ENCODE data around the gene MRPS5. TPM values are rescaled to one million over a fixed set of nuclear protein-coding genes. Genes with fewer than 3 reads are reported as not detected.

The MRPS5 gene
- total RNA-seq, 1 donor from 2014 or later, result 47.5 TPM

DNA sequence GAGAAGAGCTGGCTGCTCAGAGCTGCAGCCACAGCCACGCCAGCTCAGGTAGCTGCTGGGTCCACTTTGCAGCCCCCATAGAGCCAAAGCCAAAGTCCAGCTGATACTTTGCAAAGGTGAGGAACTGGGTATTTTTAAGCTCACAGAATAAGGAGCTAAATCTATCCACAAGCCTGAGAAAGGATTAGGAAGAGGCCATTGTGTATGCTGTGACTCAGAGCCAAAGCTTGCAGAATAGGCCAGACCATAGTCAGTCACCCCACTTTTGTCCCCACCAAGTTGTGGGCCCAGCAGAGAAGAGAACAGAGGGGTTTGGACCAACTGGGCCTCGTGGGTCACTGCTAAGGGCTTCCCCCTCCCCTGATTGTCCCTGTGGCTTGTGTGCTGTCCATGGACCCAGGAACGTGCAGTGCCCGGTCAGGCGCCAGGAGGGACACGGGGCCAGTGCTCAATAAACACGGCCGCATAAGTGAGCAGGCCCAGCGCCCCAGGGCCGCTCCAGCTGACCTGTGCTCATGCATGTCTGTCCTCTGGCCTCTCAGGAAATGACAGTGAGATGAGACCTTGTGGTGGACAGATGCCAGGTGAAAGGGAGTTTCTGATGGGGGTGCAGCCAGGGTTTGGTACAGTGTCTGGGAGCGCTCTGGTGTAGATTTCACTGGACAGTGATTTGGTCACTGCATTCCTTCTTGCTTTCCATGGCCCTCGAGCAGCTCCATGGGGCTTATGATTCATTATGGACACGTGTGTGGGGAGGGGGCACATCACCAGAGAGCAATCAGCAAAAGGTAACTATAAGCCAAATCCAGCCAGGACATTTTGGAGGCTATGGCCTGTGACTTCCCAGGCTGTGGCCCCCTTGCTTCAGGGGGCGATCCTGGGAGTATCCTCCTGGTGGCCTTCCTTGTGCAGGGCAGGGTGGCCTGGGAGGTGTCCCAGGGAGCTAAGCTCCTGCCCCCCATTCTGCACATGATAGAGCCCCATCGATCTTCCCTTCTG, 64.8 kb downstream of the MRPS5 start:
- Mint-ChIP-seq H3K9me3 (ENCODE audit: unreplicated experiment) (no peaks in the 10 kb centered on the region), H3K4me3 (ENCODE audit: unreplicated experiment) (no peak overlapping the region), H3K27ac (ENCODE audit: unreplicated experiment) (no peak overlapping the region), H3K36me3 (ENCODE audit: low read depth, unreplicated experiment) (no peaks in the 10 kb centered on the region), H3K27me3 (ENCODE audit: unreplicated experiment) (peaks cover 7% of the 10 kb centered on the region), H3K4me1 (ENCODE audit: unreplicated experiment) (peaks cover 10% of the 10 kb centered on the region)
- no peak for DNase-seq (ENCODE audit: low spot score)
- TF ChIP-seq, protein P1, sequence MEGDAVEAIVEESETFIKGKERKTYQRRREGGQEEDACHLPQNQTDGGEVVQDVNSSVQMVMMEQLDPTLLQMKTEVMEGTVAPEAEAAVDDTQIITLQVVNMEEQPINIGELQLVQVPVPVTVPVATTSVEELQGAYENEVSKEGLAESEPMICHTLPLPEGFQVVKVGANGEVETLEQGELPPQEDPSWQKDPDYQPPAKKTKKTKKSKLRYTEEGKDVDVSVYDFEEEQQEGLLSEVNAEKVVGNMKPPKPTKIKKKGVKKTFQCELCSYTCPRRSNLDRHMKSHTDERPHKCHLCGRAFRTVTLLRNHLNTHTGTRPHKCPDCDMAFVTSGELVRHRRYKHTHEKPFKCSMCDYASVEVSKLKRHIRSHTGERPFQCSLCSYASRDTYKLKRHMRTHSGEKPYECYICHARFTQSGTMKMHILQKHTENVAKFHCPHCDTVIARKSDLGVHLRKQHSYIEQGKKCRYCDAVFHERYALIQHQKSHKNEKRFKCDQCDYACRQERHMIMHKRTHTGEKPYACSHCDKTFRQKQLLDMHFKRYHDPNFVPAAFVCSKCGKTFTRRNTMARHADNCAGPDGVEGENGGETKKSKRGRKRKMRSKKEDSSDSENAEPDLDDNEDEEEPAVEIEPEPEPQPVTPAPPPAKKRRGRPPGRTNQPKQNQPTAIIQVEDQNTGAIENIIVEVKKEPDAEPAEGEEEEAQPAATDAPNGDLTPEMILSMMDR (IDR thresholded peaks at IDR 0.05; ENCODE audit: unreplicated experiment), result no peak

DNA sequence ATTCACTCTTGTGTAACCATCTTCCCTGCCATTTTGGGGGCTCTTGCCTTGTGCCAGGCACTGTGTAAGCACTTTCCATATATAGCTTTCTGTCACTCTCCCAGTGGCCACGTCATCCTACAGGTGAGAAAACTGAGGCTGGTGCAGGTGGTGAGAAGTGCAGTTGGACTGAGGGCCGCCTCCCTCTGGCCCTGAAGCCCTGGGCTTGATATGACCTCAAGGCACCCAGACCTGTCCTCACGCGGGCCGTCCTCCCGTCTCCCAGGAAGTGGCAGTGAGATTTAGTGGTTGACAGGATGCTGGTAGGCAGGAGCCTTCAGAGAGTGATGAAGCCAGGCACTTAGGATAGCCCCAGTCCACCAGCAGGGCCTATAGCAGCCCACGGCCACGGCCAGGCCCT, 65.6 kb downstream of the MRPS5 start:
- Mint-ChIP-seq H3K36me3 (ENCODE audit: low read depth, unreplicated experiment) (no peaks in the 10 kb centered on the region), H3K27ac (ENCODE audit: unreplicated experiment) (no peak overlapping the region), H3K27me3 (ENCODE audit: unreplicated experiment) (peaks cover 10% of the 10 kb centered on the region), H3K9me3 (ENCODE audit: unreplicated experiment) (no peaks in the 10 kb centered on the region), H3K4me1 (ENCODE audit: unreplicated experiment) (peaks cover 10% of the 10 kb centered on the region), H3K4me3 (ENCODE audit: unreplicated experiment) (no peak overlapping the region)
- TF ChIP-seq, protein P1 (IDR thresholded peaks at IDR 0.05; ENCODE audit: unreplicated experiment), result no peak
- no peak for DNase-seq (ENCODE audit: low spot score)

DNA sequence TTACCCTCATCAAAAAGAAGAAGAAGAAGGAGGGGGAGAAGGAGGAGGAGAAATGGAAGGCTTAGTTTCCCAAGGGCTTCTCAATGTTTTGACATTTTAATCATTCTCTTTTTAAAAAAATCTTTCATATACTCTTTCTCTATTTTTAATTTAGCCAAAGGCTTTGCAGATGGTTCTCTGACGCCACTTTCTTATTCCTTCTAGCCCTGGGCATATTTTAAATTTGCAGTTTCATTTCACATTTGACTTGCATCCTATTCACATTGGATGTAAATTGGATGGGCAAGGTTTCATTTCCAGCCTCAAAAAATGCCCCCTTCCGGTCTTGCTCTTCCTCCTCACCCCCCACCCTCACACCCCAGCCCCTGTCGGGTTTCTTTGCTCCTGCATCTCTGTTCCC, 66.3 kb downstream of the MRPS5 start:
- Mint-ChIP-seq H3K4me3 (ENCODE audit: unreplicated experiment) (no peak overlapping the region), H3K9me3 (ENCODE audit: unreplicated experiment) (no peaks in the 10 kb centered on the region), H3K4me1 (ENCODE audit: unreplicated experiment) (peaks cover 10% of the 10 kb centered on the region), H3K36me3 (ENCODE audit: low read depth, unreplicated experiment) (no peaks in the 10 kb centered on the region), H3K27me3 (ENCODE audit: unreplicated experiment) (peaks cover 12% of the 10 kb centered on the region), H3K27ac (ENCODE audit: unreplicated experiment) (no peak overlapping the region)
- DNase-seq (ENCODE audit: low spot score), result no peak
- TF ChIP-seq, protein P1 (IDR thresholded peaks at IDR 0.05; ENCODE audit: unreplicated experiment), result no peak

DNA sequence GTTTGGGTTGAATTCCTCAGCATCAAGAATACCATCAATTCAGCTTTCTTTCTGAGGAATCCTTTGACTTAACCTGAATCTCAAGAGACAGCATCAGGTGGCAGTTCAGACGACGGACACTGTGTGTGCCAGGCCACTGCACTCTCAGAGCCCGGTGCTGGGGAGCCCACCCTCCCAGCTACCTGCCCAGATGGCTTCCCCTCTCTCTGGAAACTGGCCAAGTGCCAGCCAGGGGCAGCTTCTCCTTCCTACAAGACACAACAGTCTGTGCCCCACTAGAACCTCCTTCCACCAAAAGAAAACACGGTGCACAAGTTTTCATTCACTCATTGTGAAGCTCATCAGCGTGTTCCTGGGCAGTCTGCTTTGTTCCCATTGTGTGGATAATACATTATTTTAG, 67.6 kb downstream of the MRPS5 start:
- Mint-ChIP-seq H3K27ac (ENCODE audit: unreplicated experiment) (no peak overlapping the region), H3K27me3 (ENCODE audit: unreplicated experiment) (peaks cover 10% of the 10 kb centered on the region), H3K9me3 (ENCODE audit: unreplicated experiment) (no peaks in the 10 kb centered on the region), H3K4me3 (ENCODE audit: unreplicated experiment) (no peak overlapping the region), H3K36me3 (ENCODE audit: low read depth, unreplicated experiment) (no peaks in the 10 kb centered on the region), H3K4me1 (ENCODE audit: unreplicated experiment) (peaks cover 10% of the 10 kb centered on the region)
- DNase-seq (ENCODE audit: low spot score), result no peak
- TF ChIP-seq, protein P1 (IDR thresholded peaks at IDR 0.05; ENCODE audit: unreplicated experiment), result no peak

DNA sequence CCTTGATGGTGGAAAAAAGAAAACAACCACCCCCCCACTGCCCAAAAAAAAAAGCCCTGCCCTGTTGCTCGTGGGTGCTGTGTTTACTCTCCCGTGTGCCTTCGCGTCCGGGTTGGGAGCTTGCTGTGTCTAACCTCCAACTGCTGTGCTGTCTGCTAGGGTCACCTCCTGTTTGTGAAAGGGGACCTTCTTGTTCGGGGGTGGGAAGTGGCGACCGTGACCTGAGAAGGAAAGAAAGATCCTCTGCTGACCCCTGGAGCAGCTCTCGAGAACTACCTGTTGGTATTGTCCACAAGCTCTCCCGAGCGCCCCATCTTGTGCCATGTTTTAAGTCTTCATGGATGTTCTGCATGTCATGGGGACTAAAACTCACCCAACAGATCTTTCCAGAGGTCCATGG, 68.1 kb downstream of the MRPS5 start:
- TF ChIP-seq, protein P1 (IDR thresholded peaks at IDR 0.05; ENCODE audit: unreplicated experiment), result no peak
- H3K27me3 Mint-ChIP-seq (ENCODE audit: unreplicated experiment), result peaks cover 10% of the 10 kb centered on the region
- H3K36me3 Mint-ChIP-seq (ENCODE audit: low read depth, unreplicated experiment), result no peaks in the 10 kb centered on the region
- DNase-seq (ENCODE audit: low spot score), result peak; percentile 44
- no peak overlapping the region for H3K27ac Mint-ChIP-seq (ENCODE audit: unreplicated experiment)
- peaks cover 10% of the 10 kb centered on the region for H3K4me1 Mint-ChIP-seq (ENCODE audit: unreplicated experiment)
- H3K9me3 Mint-ChIP-seq (ENCODE audit: unreplicated experiment), result no peaks in the 10 kb centered on the region
- no peak overlapping the region for H3K4me3 Mint-ChIP-seq (ENCODE audit: unreplicated experiment)
